Heart right ventricle (tissue), 16 donors: ENCODE measurements around the gene MTHFD2L. TPM values are rescaled to one million over a fixed set of nuclear protein-coding genes. Genes with fewer than 3 reads are reported as not detected.

Experiments
- ATAC-seq, 8 donors: fragments of 200-7000 bp; cut with Tn5 transposase; one replicate each; pipeline ENCODE4 v1.9.1; 2020; ENCODE audit warnings: mild to moderate bottlenecking in 8 of 8, moderate library complexity in 8 of 8, moderate number of reproducible peaks in 1 of 8
- DNase-seq, 2 donors: peaks; one replicate each; pipeline ENCODE4 v3.0.0-alpha.2; 2020
- H3K27ac ChIP-seq, 10 donors: fragments of 200-600 bp; sonication (generic) in 2 of 10; one replicate each; pipeline versions ENCODE4 v1.5.0 to v1.8.0; 2020 to 2022; ENCODE audit warnings: mild to moderate bottlenecking in 3 of 10
- H3K27me3 ChIP-seq, 7 donors: fragments of 200-600 bp; one replicate each; pipeline ENCODE4 v1.8.0; 2021 to 2022; ENCODE audit warnings: mild to moderate bottlenecking in 2 of 7
- H3K36me3 ChIP-seq, 9 donors: fragments of 200-600 bp; sonication (generic) in 1 of 9; one replicate each; pipeline versions ENCODE4 v1.5.0 to v1.8.0; 2020 to 2022; ENCODE audit warnings: mild to moderate bottlenecking in 2 of 9
- H3K4me1 ChIP-seq, 9 donors: fragments of 200-600 bp; sonication (generic) in 1 of 9; one replicate each; pipeline versions ENCODE4 v1.5.0 to v1.8.0; 2020 to 2022; ENCODE audit warnings: mild to moderate bottlenecking in 4 of 9
- H3K4me3 ChIP-seq, 10 donors: fragments of 200-600 bp; sonication (generic) in 2 of 10; one replicate each; pipeline versions ENCODE4 v1.5.0 to v1.8.0; 2020 to 2022; ENCODE audit warnings: mild to moderate bottlenecking in 7 of 10, moderate library complexity in 2 of 10
- H3K9me3 ChIP-seq, 11 donors: fragments of 200-600 bp in 10 of 11; sonication (generic) in 2 of 11; one replicate each; pipeline versions ENCODE4 v1.5.0 to v1.8.0; 2013 to 2022; ENCODE audit warnings: mild to moderate bottlenecking in 2 of 11, control low read depth in 1 of 11, moderate library complexity in 1 of 11
- CTCF ChIP-seq, 9 donors: fragments of 200-600 bp; sonication (generic) in 2 of 9; IDR thresholded peaks; one replicate each; pipeline versions ENCODE4 v1.5.0 to v1.8.0; 2021 to 2022; ENCODE audit warnings: antibody characterized with exemption in 9 of 9, mild to moderate bottlenecking in 5 of 9, moderate library complexity in 1 of 9
- WGBS, 2 donors: extraction: QIAGEN DNeasy Blood & Tissue Kit; methylation state at CpG; one replicate each; pipeline ENCODE4 v1.1.7; 2013; ENCODE audit warnings: inconsistent platforms in 1 of 2; 5-methylcytosine and 5-hydroxymethylcytosine counted together
- intact Hi-C, 10 donors: fragments of 100-400 bp; cut with DNase I; formaldehyde crosslinking; loops; one replicate each; pipeline versions ENCODE4 v1.11.1 to v1.14.2; 2022
- polyA plus RNA-seq, 2 donors: library from polyadenylated mRNA; stranded (reverse); fragments of 200-250 nt; gene quantifications; one replicate each; pipeline ENCODE4 v1.2.3, GENCODE V29; 2013
- total RNA-seq, 10 donors: library from RNA; stranded (reverse); fragmentation: NEBNext Ultra II Directional in 3 of 10; extraction: Animal tissue kit (Norgen Biotek cat#: 25700) in 3 of 10; gene quantifications; one replicate each; pipeline versions ENCODE4 v1.2.1 to v1.2.4, GENCODE V29; 2021 to 2023
- donor health status: Arrhythmogenic right ventricular cardiomyopathy.
- donor health status: ischemic (EF 13 %, LVEDD 7.1; RV severe dilation, severe dysfunction).
- donor health status: healthy with polysubstance abuse.
- donor health status: DM: no; HTN: yes; CAD: no.
- donor health status: DM: no; HTN: no; CAD: no.
- donor health status: ischemic (EF 25% LVEDD 6.9; RV normal size, moderate dysfunction).
- donor health status: ischemic (EF 25% LVEDD 5.7; RV mildly dilated, moderate dysfunction).
- donor health status: healthy.
- donor health status: DM: yes; HTN: yes; CAD: no.
- donor health status: Ischemic cardiomyopathy.
- donor health status: ischemic (EF 35%, LVEDD 5.7; RV mildly dilated, moderate dysfunction).
- donor health status: nonischemic (EF 11% LVEDD 7.7; RV severe dilation, severe dysfunction).
- donor health status: DM: yes; HTN: yes; CAD: no.
- donor health status: PGD.
- donor health status: ischemic (EF 29% LVEDD 5.4; RV normal size, mild dysfunction).
- donor health status: nonischemic (EF 23%, LVEDD 6.1; RV moderate dilation, normal function).

Gene MTHFD2L
- total and polyA plus RNA-seq, 12 donors: 5.7 to 19.3 (median 11.8) TPM

- WGBS, 2 donors: 77% methylated on average over 4 of the region's 4 CpGs
- TF ChIP-seq CTCF (IDR thresholded peaks at IDR 0.05): no peak
- DNase-seq (no peak), ATAC-seq (no peak)
- H3K4me3 ChIP-seq: no peak overlapping the region
- H3K36me3 ChIP-seq: no peaks in the 10 kb centered on the region
- intact Hi-C loops: loop anchor here in 5 of 10 donors (5.0 to 10.0 kb wide), 3 partner anchors 349 to 361 kb away; no protein-coding TSS in a partner anchor
- H3K27ac ChIP-seq: no peak overlapping the region
- peaks cover 0 to 32% (median 7%) of the 10 kb centered on the region in 7 donors for H3K27me3 ChIP-seq
- H3K4me1 ChIP-seq: no peaks in the 10 kb centered on the region
- H3K9me3 ChIP-seq: no peaks in the 10 kb centered on the region
Measured at GRCh38 chr4:74323663-74324062, 165.7 kb downstream of the MTHFD2L start.

- Histone ChIP-seq H3K9me3 (no peaks in the 10 kb centered on the region), H3K4me3 (no peak overlapping the region), H3K27ac (no peak overlapping the region), H3K4me1 (no peaks in the 10 kb centered on the region), H3K36me3 (no peaks in the 10 kb centered on the region), H3K27me3 (peaks cover 0 to 32% (median 7%) of the 10 kb centered on the region in 7 donors)
- no peak for DNase-seq
- ATAC-seq: no peak
- TF ChIP-seq CTCF (IDR thresholded peaks at IDR 0.05): no peak
- WGBS, 2 donors: 76 to 79% methylated on average over 3 of the region's 3 CpGs
- intact Hi-C loops: loop anchor here in 5 of 10 donors (5.0 to 10.0 kb wide), 3 partner anchors 348 to 361 kb away; no protein-coding TSS in a partner anchor
Measured at GRCh38 chr4:74324262-74324661, 166.3 kb downstream of the MTHFD2L start.

- no peak overlapping the region for H3K4me3 ChIP-seq
- DNase-seq: no peak
- no peak for TF ChIP-seq CTCF (IDR thresholded peaks at IDR 0.05)
- no peaks in the 10 kb centered on the region for H3K9me3 ChIP-seq
- no peak overlapping the region for H3K27ac ChIP-seq
- peaks cover 0 to 32% (median 7%) of the 10 kb centered on the region in 7 donors for H3K27me3 ChIP-seq
- 77 to 80% methylated on average over 2 of the region's 2 CpGs for WGBS, 2 donors
- intact Hi-C loops: loop anchor here in 1 of 10 donors (10.0 kb wide), 1 partner anchor 359 kb away; no protein-coding TSS in a partner anchor
- H3K36me3 ChIP-seq: no peaks in the 10 kb centered on the region
- no peak for ATAC-seq
- H3K4me1 ChIP-seq: no peaks in the 10 kb centered on the region
Measured at GRCh38 chr4:74325886-74326285, 168.0 kb downstream of the MTHFD2L start.

- no peak for TF ChIP-seq CTCF (IDR thresholded peaks at IDR 0.05)
- Histone ChIP-seq H3K4me3 (no peak overlapping the region), H3K27ac (peak overlapping the region in 1 of 10 donors; percentile 16), H3K9me3 (no peaks in the 10 kb centered on the region), H3K36me3 (no peaks in the 10 kb centered on the region), H3K4me1 (no peaks in the 10 kb centered on the region), H3K27me3 (peaks cover 0 to 23% (median 7%) of the 10 kb centered on the region in 7 donors)
- ATAC-seq: no peak
- WGBS, 2 donors: 56 to 68% methylated on average over 3 of the region's 3 CpGs
- no peak for DNase-seq
- intact Hi-C loops: loop anchor here in 1 of 10 donors (10.0 kb wide), 1 partner anchor 357 kb away; no protein-coding TSS in a partner anchor
Measured at GRCh38 chr4:74327762-74328161, 169.8 kb downstream of the MTHFD2L start.
